ENCODE measurements around the gene SIK2. TPM values are rescaled to one million over a fixed set of nuclear protein-coding genes. Genes with fewer than 3 reads are reported as not detected.

SIK2 gene
- total and polyA plus RNA-seq, 11 donors: 4.1 to 45.8 (median 27.5) TPM

- H3K36me3 ChIP-seq: peaks cover 0 to 73% (median 71%) of the 10 kb centered on the region in 9 donors
- no peak for DNase-seq
- no peak for ATAC-seq
- no peak overlapping the region for H3K4me3 ChIP-seq
- TF ChIP-seq CTCF (IDR thresholded peaks at IDR 0.05): no peak
- no peak for TF ChIP-seq POLR2A (IDR thresholded peaks at IDR 0.05)
- intact Hi-C loops (cut with DNase I): loop anchor here in 1 of 10 donors (10.0 kb wide), 1 partner anchor 48 kb away; no protein-coding TSS in a partner anchor
- peaks cover 0 to 76% (median 25%) of the 10 kb centered on the region in 12 donors for H3K4me1 ChIP-seq
- WGBS, 4 donors: 93 to 99% (median 97%) methylated on average over 5 of the region's 5 CpGs
- H3K9me3 ChIP-seq: no peaks in the 10 kb centered on the region
- H3K27me3 ChIP-seq: no peaks in the 10 kb centered on the region
- H3K27ac ChIP-seq: no peak overlapping the region
Observed at GRCh38 chr11:111762526-111762925, 160.3 kb downstream of the SIK2 start.

DNA sequence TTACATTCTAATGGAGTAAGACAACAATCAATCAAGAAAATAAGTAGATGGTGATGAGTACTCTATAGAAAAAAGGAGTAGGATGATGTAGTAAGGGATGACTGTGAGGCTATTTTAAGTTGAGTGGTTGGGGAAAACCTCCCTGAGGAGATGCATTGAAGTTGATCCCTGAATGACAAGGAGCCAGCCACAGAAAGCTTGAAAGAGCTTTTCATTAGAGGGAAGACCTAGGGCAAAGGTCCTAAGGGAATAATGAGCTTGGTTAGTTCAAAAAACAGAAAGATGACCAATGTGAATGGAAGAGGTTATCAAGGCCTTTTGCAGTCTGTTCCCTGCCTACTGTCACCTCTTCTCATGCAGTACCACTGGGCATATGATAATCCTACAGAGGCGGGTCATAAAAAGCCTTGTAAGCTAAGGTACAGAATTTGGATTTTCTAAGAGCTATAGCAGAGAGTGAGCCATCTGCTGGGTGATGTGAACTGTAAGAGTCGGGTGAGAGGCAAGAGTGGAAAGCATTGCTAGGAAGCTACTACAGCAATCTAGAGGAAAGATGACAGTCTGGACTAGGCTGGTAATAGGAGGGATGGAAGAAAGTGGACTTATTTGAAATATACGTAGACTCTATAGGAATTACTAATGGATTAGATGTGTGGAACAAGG is 160.9 kb downstream of the SIK2 start:
- peaks cover 0 to 77% (median 25%) of the 10 kb centered on the region in 12 donors for H3K4me1 ChIP-seq
- ATAC-seq: no peak

DNA sequence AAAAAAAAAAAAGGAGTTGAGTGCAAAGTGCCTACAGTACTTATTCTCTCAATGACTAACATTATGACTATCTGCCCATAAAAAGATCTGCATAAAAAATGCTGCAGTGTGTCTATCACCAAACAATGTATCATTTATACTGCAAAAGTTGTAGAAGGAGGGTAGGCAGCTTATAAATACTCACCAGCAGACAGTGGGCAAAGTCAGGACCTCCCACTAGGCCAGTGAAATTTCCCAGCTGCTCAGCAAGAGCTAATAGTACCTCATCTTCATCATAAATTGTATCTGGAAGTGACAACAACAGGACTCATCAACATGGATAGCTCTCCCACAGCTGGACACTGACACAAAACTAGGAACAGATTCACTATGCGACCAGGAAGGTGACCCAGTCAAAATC is 162.4 kb downstream of the SIK2 start:
- Histone ChIP-seq H3K4me3 (peak overlapping the region in 8 of 12 donors; percentile 86 to 99 (median 94)), H3K9me3 (no peaks in the 10 kb centered on the region), H3K27ac (no peak overlapping the region), H3K27me3 (no peaks in the 10 kb centered on the region), H3K36me3 (peaks cover 0 to 52% (median 50%) of the 10 kb centered on the region in 9 donors), H3K4me1 (peaks cover 0 to 63% (median 19%) of the 10 kb centered on the region in 12 donors)
- DNase-seq: no peak
- TF ChIP-seq CTCF (IDR thresholded peaks at IDR 0.05) (no peak), POLR2A (IDR thresholded peaks at IDR 0.05) (no peak)
- WGBS, 4 donors: 49 to 66% (median 65%) methylated on average over 1 of the region's 1 CpG
- intact Hi-C loops (cut with DNase I): loop anchor here in 7 of 10 donors (5.0 to 10.0 kb wide), 3 partner anchors 32 to 162 kb away; partner anchors contain the start of gene SIK2 (in 1 of the 7)
- no peak for ATAC-seq

More for the DNA sequence above, 160.9 kb downstream of the SIK2 start:
- Histone ChIP-seq H3K4me3 (no peak overlapping the region), H3K36me3 (peaks cover 0 to 67% (median 65%) of the 10 kb centered on the region in 9 donors), H3K9me3 (no peaks in the 10 kb centered on the region), H3K27ac (no peak overlapping the region), H3K27me3 (no peaks in the 10 kb centered on the region)
- 81 to 89% (median 84%) methylated on average over 3 of the region's 3 CpGs for WGBS, 4 donors
- no peak for DNase-seq
- peak in 3 of 12 donors; percentile 8 to 23 (median 10) for TF ChIP-seq CTCF (IDR thresholded peaks at IDR 0.05)
- TF ChIP-seq POLR2A (IDR thresholded peaks at IDR 0.05): no peak
- intact Hi-C loops (cut with DNase I): loop anchor here in 1 of 10 donors (10.0 kb wide), 1 partner anchor 48 kb away; no protein-coding TSS in a partner anchor

DNA sequence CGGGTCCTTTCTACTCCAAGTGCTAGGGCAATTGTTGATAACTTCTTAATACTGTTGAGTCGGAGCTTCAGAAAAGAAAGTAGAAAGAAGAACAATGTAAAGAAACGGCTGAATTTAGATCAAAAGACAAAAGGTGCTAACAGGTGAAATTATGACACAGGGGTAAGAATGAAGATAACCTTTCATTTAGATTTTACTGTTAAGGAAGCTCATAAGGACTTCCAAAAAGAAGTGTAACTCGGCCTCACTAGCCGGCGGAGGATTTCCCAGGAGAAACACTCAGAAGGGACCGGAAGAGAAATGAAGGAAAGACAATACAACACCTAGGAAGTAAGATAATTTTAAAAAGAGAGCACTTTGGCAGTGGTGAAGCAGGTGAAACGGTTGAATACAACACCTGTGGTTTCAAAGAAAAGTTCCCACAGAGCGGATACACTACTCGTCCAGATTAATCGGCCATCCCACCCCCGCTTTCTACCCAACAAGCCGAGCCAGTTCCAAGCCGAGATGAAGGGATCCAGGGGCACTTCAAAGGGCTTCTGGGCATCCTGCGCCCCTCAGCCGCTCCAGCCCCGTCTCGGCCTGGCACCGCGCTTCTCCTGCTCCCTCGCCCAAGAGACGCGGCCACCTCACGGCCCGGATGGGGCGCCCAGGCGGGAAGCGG is 163.2 kb downstream of the SIK2 start:
- Histone ChIP-seq H3K27ac (peak overlapping the region; percentile 66 to 91 (median 84)), H3K9me3 (no peaks in the 10 kb centered on the region), H3K36me3 (peaks cover 0 to 43% (median 41%) of the 10 kb centered on the region in 9 donors), H3K4me3 (peak overlapping the region; percentile 66 to 99 (median 90)), H3K4me1 (peaks cover 0 to 55% (median 17%) of the 10 kb centered on the region in 12 donors), H3K27me3 (no peaks in the 10 kb centered on the region)
- 4 to 8% (median 6%) methylated on average over 21 to 28 of the region's 28 CpGs for whole genome bisulfite sequencing, 4 donors
- intact Hi-C loops (cut with DNase I): loop anchor here in 7 of 10 donors (5.0 to 10.0 kb wide), 3 partner anchors 33 to 163 kb away; partner anchors contain the start of gene SIK2 (in 1 of the 7)
- ATAC-seq: peak; percentile 12 to 61 (median 49)
- peak in 1 of 5 donors; percentile 28 for DNase-seq
- TF ChIP-seq POLR2A (IDR thresholded peaks at IDR 0.05) (no peak), CTCF (IDR thresholded peaks at IDR 0.05) (no peak)
